Left ventricle myocardium inferior (tissue), 1 donor: ENCODE measurements around the gene TAOK1. TPM values are rescaled to one million over a fixed set of nuclear protein-coding genes. Genes with fewer than 3 reads are reported as not detected.
A peak's percentile ranks its signal among the peaks of the same experiment; 100 is the strongest.
"Not testable (repeated sequence)": the region's sequence is repeated elsewhere in the genome, so short reads cannot be mapped to it uniquely, and the experiment has no call there.

Source experiments
- DNase-seq: peaks from one replicate; pipeline ENCODE4 v3.0.0-alpha.2; 2020
- H3K27ac ChIP-seq: fragments of 200-600 bp; replicated peaks from 2 replicates; pipeline ENCODE4 v1.8.0; 2021
- H3K27me3 ChIP-seq: fragments of 200-600 bp; 2 replicates; pipeline ENCODE4 v1.8.0; 2021; ENCODE audit warnings: low read depth
- H3K36me3 ChIP-seq: fragments of 200-600 bp; 2 replicates; pipeline ENCODE4 v1.8.0; 2021
- H3K4me1 ChIP-seq: fragments of 200-600 bp; 2 replicates; pipeline ENCODE4 v1.8.0; 2021
- H3K4me3 ChIP-seq: fragments of 200-600 bp; 2 replicates; pipeline ENCODE4 v1.8.0; 2021; ENCODE audit warnings: mild to moderate bottlenecking, moderate library complexity
- H3K9me3 ChIP-seq: fragments of 200-600 bp; replicated peaks from 2 replicates; pipeline ENCODE4 v1.8.0; 2021
- intact Hi-C: fragments of 100-400 bp; cut with micrococcal nuclease; formaldehyde crosslinking; loops from one replicate; pipeline ENCODE4 v1.11.0; 2022
- long read RNA-seq: library from polyadenylated mRNA; unstranded; transcript quantifications from one replicate; pipeline ENCODE4 v2.0.0, GENCODE V29; 2021
- total RNA-seq: library from RNA; stranded (reverse); fragmentation: NEBNext Ultra II Directional; extraction: Animal tissue kit (Norgen Biotek cat#: 25700); gene quantifications from one replicate; pipeline ENCODE4 v1.2.1, GENCODE V29; 2021
- TF ChIP-seq, protein P1 (sequence below): fragments of 200-600 bp; IDR thresholded peaks from 2 replicates; pipeline ENCODE4 v1.8.0; 2021; ENCODE audit warnings: antibody characterized with exemption, mild to moderate bottlenecking, borderline replicate concordance
- donor health status: DM: no; HTN: yes; CAD: no; lungs with severe emphysema.

TAOK1 gene
- 50.7 TPM for total RNA-seq
- long read RNA-seq, partial matches to known transcripts: 0 of 4 reads
- long read RNA-seq, other reads (novel, unspliced or antisense): 4 of 4 reads

- H3K4me3 ChIP-seq: peak within 1 kb of the TSS; percentile 86
- intact Hi-C loops: no loop called here
- DNase-seq: peak; percentile 100
- peaks cover 47% of the 10 kb centered on the region for H3K4me1 ChIP-seq
- H3K36me3 ChIP-seq: no peaks in the 10 kb centered on the region
- H3K27me3 ChIP-seq: no peaks in the 10 kb centered on the region
- TF ChIP-seq, protein P1, sequence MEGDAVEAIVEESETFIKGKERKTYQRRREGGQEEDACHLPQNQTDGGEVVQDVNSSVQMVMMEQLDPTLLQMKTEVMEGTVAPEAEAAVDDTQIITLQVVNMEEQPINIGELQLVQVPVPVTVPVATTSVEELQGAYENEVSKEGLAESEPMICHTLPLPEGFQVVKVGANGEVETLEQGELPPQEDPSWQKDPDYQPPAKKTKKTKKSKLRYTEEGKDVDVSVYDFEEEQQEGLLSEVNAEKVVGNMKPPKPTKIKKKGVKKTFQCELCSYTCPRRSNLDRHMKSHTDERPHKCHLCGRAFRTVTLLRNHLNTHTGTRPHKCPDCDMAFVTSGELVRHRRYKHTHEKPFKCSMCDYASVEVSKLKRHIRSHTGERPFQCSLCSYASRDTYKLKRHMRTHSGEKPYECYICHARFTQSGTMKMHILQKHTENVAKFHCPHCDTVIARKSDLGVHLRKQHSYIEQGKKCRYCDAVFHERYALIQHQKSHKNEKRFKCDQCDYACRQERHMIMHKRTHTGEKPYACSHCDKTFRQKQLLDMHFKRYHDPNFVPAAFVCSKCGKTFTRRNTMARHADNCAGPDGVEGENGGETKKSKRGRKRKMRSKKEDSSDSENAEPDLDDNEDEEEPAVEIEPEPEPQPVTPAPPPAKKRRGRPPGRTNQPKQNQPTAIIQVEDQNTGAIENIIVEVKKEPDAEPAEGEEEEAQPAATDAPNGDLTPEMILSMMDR: no peak
- H3K9me3 ChIP-seq: no peaks in the 10 kb centered on the region
- peak within 1 kb of the TSS; percentile 97 for H3K27ac ChIP-seq
These were observed at the start of gene TAOK1 for GRCh38 chr17:29389982-29390850. Gene TAOK1, plus strand, starts transcription at chr17:29390363. Its CDS starts 61,186 bp downstream, at chr17:29451549.

GRCh38 chr17:29341726-29342125 lies 48.4 kb upstream of the TAOK1 start:
- no peaks in the 10 kb centered on the region for H3K4me1 ChIP-seq
- no peaks in the 10 kb centered on the region for H3K36me3 ChIP-seq
- intact Hi-C loops: no loop called here
- no peak overlapping the region for H3K4me3 ChIP-seq
- no peak overlapping the region for H3K27ac ChIP-seq
- TF ChIP-seq, protein P1: no peak
- H3K9me3 ChIP-seq: no peaks in the 10 kb centered on the region
- peaks cover 5% of the 10 kb centered on the region for H3K27me3 ChIP-seq
- no peak for DNase-seq

DNA sequence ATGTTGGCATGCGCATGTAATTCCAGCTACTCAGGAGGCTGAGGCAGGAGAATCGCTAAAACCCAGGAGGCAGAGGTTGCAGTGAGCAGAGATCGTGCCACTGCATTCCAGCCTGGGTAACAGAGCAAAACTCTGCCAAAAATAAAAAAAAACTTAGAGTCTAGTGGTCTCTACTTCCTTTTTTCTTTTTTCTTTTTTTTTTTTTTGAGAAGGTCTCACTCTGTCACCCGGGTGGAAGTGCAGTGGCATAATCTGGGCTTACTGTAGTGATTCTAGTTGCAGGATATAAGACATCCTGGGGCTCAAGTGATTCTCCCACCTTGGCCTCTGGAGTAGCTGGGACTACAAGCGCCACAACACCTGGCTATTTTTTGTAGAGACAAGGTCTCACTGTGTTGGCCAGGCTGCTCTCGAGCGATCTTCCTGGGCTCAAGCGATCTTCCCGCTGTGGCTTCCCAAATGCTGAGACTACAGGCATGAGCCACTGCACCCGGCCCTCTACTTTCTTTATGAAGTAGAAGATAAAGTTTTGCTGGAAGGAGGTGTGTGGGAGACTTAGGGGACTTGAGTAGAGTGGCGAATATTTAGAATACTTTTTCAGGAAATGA lies 47.9 kb upstream of the TAOK1 start:
- Histone ChIP-seq H3K4me1 (no peaks in the 10 kb centered on the region), H3K27me3 (peaks cover 5% of the 10 kb centered on the region), H3K9me3 (no peaks in the 10 kb centered on the region), H3K36me3 (no peaks in the 10 kb centered on the region), H3K4me3 (no peak overlapping the region), H3K27ac (no peak overlapping the region)
- TF ChIP-seq, protein P1: no peak
- DNase-seq: no peak
- intact Hi-C loops: no loop called here

- DNase-seq: no peak
- intact Hi-C loops: no loop called here
- Histone ChIP-seq H3K36me3 (no peaks in the 10 kb centered on the region), H3K9me3 (no peaks in the 10 kb centered on the region), H3K27me3 (peaks cover 5% of the 10 kb centered on the region), H3K27ac (no peak overlapping the region), H3K4me3 (no peak overlapping the region), H3K4me1 (no peaks in the 10 kb centered on the region)
- TF ChIP-seq, protein P1: no peak
These were observed 45.8 kb upstream of the TAOK1 start for GRCh38 chr17:29344201-29344856.

GRCh38 chr17:29345066-29345465 lies 45.1 kb upstream of the TAOK1 start:
- TF ChIP-seq, protein P1: no peak
- H3K4me1 ChIP-seq: no peaks in the 10 kb centered on the region
- peaks cover 5% of the 10 kb centered on the region for H3K27me3 ChIP-seq
- intact Hi-C loops: no loop called here
- no peak overlapping the region for H3K27ac ChIP-seq
- no peak for DNase-seq
- no peaks in the 10 kb centered on the region for H3K36me3 ChIP-seq
- H3K4me3 ChIP-seq: no peak overlapping the region
- H3K9me3 ChIP-seq: no peaks in the 10 kb centered on the region

DNA sequence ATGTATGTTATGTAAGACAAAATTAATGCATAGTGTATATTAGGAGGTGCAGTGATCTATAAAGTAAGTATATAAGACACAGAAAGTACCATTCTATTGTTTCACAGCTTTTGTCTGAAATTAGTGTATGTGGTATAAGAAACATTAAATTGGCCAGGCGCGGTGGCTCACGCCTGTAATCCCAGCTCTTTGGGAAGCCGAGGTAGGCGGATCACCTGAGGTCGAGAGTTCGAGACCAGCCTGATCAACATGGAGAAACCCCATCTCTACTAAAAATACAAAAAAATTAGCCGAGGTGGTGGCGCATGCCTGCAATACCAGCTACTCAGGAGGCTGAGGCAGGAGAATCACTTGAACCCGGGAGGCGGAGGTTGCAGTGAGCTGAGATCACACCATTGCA lies 44.7 kb upstream of the TAOK1 start:
- intact Hi-C loops, H3K36me3 ChIP-seq, H3K9me3 ChIP-seq, H3K4me1 ChIP-seq, DNase-seq, H3K27me3 ChIP-seq, H3K27ac ChIP-seq, H3K4me3 ChIP-seq: not testable (repeated sequence)
